ENCODE measurements around the gene UPF3B. TPM values are rescaled to one million over a fixed set of nuclear protein-coding genes. Genes with fewer than 3 reads are reported as not detected.

Gene UPF3B
- total and polyA plus RNA-seq, 9 of the 15 experiments (the other 6 are each of a cell fraction or from before 2014, with no cell fraction given), result 17.6 to 57.0 (median 32.3) TPM

DNA sequence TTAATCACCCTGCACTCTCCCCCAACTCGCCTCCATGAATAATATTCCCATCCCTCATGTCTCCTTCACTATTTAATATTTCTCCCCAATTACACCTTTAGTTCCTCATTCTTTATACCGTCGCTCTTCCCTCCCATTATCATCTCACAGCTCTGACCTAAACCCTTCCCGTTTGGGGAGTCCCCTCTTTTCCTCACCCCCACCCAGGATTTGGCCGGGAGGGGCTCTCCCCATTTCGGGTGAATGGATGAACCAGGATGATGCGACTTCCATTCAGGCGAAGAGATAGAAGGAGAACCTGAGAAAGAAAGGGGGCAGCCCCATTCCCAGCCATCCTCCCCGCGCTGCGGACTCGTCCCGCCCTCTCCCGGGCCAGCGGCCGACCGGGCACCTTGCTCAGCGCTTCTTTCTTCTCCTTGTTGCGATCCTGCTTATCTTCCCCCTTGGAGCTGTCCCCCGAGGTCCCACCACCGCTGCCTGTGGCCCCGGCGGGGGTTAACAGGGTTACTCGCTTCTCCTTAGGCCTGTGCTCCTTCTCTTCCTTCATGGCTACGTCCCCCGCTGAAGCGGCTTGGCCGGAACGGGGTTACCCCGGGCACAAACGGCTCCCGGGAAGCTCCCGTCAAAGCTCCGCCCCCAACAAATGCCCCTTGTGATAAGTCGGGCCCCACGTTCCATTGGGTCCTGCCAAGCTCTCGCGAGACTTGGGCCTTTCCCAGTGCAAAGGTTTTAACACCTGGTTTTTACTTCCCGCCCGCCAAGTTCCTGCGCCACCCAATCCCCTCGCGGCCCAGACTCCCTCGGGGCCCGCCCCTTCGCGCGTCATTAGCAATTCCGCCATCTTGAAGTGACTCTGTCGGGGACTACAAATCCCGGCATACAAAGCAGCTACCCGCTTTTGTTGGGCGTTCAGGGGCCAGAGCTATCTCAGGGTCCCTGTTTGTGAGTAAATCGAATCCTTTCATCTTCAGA lies at the start of gene UPF3B (continued):
- no peak for TF ChIP-seq BRCA1 (IDR thresholded peaks at IDR 0.05)
- no peak for TF ChIP-seq BRCA1 (CRISPR knock-in tag; IDR thresholded peaks at IDR 0.05)
- TF ChIP-seq SIRT6 (IDR thresholded peaks at IDR 0.05; ENCODE audit: low read depth, low read length), result no peak
- TF ChIP-seq, protein P1, sequence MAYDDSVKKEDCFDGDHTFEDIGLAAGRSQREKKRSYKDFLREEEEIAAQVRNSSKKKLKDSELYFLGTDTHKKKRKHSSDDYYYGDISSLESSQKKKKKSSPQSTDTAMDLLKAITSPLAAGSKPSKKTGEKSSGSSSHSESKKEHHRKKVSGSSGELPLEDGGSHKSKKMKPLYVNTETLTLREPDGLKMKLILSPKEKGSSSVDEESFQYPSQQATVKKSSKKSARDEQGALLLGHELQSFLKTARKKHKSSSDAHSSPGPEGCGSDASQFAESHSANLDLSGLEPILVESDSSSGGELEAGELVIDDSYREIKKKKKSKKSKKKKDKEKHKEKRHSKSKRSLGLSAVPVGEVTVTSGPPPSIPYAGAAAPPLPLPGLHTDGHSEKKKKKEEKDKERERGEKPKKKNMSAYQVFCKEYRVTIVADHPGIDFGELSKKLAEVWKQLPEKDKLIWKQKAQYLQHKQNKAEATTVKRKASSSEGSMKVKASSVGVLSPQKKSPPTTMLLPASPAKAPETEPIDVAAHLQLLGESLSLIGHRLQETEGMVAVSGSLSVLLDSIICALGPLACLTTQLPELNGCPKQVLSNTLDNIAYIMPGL (CRISPR knock-in tag; IDR thresholded peaks at IDR 0.05), result no peak
- no peak for TF ChIP-seq ZNF76 (CRISPR knock-in tag; IDR thresholded peaks at IDR 0.05; ENCODE audit: borderline replicate concordance)
- TF ChIP-seq CHD2 (IDR thresholded peaks at IDR 0.05; ENCODE audit: low read depth, low read length), result peak; percentile 97
- no peak for TF ChIP-seq CBFA2T2 (conservative IDR thresholded peaks at IDR 0.05)
- TF ChIP-seq GATAD2A (IDR thresholded peaks at IDR 0.05), result no peak
- no peak for TF ChIP-seq HDGF (IDR thresholded peaks at IDR 0.05)
- no peak for TF ChIP-seq CUX1 (CRISPR knock-in tag; IDR thresholded peaks at IDR 0.05)
- TF ChIP-seq EWSR1 (IDR thresholded peaks at IDR 0.05; ENCODE audit: borderline replicate concordance, low read depth, partially characterized antibody), result no peak
- no peak for TF ChIP-seq ZNF354B (CRISPR knock-in tag; IDR thresholded peaks at IDR 0.05)
- TF ChIP-seq IFI16 (CRISPR knock-in tag; IDR thresholded peaks at IDR 0.05), result no peak
- peak; percentile 89 for TF ChIP-seq SUPT5H (IDR thresholded peaks at IDR 0.05)
- no peak for TF ChIP-seq SIN3B (IDR thresholded peaks at IDR 0.05; ENCODE audit: low read depth)
- no peak for TF ChIP-seq KLF13 (tag; IDR thresholded peaks at IDR 0.05; ENCODE audit: borderline replicate concordance, low read depth)
- peak; percentile 24 for TF ChIP-seq NFYB (IDR thresholded peaks at IDR 0.05; ENCODE audit: extremely low read depth, insufficient read length)
- no peak for TF ChIP-seq GATAD2B (IDR thresholded peaks at IDR 0.05; ENCODE audit: borderline replicate concordance)
- no peak for TF ChIP-seq PHB (CRISPR knock-in tag; IDR thresholded peaks at IDR 0.05)
